Measurements from ENCODE around the gene HBD. TPM values are rescaled to one million over a fixed set of nuclear protein-coding genes. Genes with fewer than 3 reads are reported as not detected.

The HBD gene
- total RNA-seq, 1 experiment from 2014 or later = not detected

DNA sequence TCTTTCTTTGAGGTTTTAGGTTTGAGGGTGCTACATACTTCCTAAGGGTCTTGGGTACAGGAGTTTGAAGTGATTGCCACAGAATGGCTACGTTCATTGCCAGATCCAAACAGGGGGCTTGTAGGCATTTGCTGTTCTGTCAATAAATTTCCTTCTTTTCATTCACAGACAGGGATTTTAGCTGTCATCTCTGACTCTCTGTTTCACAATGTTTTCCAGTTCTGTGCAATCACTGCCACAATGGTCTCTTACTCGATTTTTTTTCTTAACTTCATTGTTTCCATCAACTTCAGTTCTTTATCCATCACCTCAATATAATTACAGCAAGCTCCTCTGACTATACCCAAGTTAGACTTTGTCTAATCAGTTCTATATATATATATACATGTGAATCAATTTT is 6.2 kb upstream of the HBD start:
- H3K79me2 ChIP-seq (ENCODE audit: low read depth) = no peaks in the 10 kb centered on the region
- intact Hi-C loops (cut with micrococcal nuclease; ENCODE audit: unreplicated experiment) = no loop called here
- no peaks in the 10 kb centered on the region for H3K27me3 ChIP-seq (ENCODE audit: insufficient read depth, low read depth)
- BruUV-seq (replicated peaks) = no TSS peak
- TF ChIP-seq, protein P1, sequence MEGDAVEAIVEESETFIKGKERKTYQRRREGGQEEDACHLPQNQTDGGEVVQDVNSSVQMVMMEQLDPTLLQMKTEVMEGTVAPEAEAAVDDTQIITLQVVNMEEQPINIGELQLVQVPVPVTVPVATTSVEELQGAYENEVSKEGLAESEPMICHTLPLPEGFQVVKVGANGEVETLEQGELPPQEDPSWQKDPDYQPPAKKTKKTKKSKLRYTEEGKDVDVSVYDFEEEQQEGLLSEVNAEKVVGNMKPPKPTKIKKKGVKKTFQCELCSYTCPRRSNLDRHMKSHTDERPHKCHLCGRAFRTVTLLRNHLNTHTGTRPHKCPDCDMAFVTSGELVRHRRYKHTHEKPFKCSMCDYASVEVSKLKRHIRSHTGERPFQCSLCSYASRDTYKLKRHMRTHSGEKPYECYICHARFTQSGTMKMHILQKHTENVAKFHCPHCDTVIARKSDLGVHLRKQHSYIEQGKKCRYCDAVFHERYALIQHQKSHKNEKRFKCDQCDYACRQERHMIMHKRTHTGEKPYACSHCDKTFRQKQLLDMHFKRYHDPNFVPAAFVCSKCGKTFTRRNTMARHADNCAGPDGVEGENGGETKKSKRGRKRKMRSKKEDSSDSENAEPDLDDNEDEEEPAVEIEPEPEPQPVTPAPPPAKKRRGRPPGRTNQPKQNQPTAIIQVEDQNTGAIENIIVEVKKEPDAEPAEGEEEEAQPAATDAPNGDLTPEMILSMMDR (conservative IDR thresholded peaks at IDR 0.05) = no peak
- TF ChIP-seq EZH2 (IDR thresholded peaks at IDR 0.05; ENCODE audit: low read depth) = no peak
- no peaks in the 10 kb centered on the region for H3K9me2 ChIP-seq (ENCODE audit: insufficient read depth)
- H4K20me1 ChIP-seq (ENCODE audit: insufficient read depth) = no peaks in the 10 kb centered on the region
- POLR2A ChIA-PET (ENCODE audit: unreplicated experiment) = no interaction called here
- H3F3A ChIP-seq (ENCODE audit: insufficient read depth, low read depth) = no peaks in the 10 kb centered on the region
- no peak overlapping the region for H2AFZ ChIP-seq
- H3K4me3 ChIP-seq = no peak overlapping the region
- no peak overlapping the region for H3K4me2 ChIP-seq
- no peaks in the 10 kb centered on the region for H3K9me3 ChIP-seq (ENCODE audit: insufficient read depth, low read depth)
- DNase-seq = no peak
- no peaks in the 10 kb centered on the region for H3K36me3 ChIP-seq (ENCODE audit: low read depth)
- no peak overlapping the region for H3K27ac ChIP-seq
- CTCF ChIA-PET = no interaction called here
- H3K4me1 ChIP-seq (replicated peaks; ENCODE audit: insufficient read depth) = no peaks in the 10 kb centered on the region

DNA sequence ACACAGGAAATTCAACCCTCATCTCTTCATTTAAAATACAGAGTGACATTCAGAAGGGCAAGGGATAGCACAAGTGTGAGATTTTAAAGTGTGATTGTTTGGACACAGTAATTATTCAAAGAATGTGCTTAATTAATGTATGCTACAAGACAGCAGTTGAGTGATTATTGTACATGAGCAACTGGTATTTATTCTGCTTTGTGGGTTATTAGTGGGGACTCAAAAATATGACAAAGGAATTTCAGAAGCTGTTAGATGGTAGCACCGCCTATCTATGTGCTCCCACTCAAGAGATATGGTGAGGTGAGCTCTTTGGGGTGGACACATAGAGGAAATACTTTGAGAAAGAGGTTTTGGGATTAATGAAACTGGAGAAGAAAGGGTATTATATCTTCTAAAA is 5.8 kb upstream of the HBD start:
- Histone ChIP-seq H3F3A (ENCODE audit: insufficient read depth, low read depth) (no peaks in the 10 kb centered on the region), H3K27ac (no peak overlapping the region), H2AFZ (no peak overlapping the region), H3K4me2 (no peak overlapping the region), H3K4me3 (no peak overlapping the region), H4K20me1 (ENCODE audit: insufficient read depth) (no peaks in the 10 kb centered on the region), H3K9me2 (ENCODE audit: insufficient read depth) (no peaks in the 10 kb centered on the region), H3K36me3 (ENCODE audit: low read depth) (no peaks in the 10 kb centered on the region), H3K27me3 (ENCODE audit: insufficient read depth, low read depth) (no peaks in the 10 kb centered on the region), H3K9me3 (ENCODE audit: insufficient read depth, low read depth) (no peaks in the 10 kb centered on the region), H3K79me2 (ENCODE audit: low read depth) (no peaks in the 10 kb centered on the region), H3K4me1 (replicated peaks; ENCODE audit: insufficient read depth) (no peaks in the 10 kb centered on the region)
- ChIA-PET CTCF (no interaction called here), POLR2A (ENCODE audit: unreplicated experiment) (no interaction called here)
- intact Hi-C loops (cut with micrococcal nuclease; ENCODE audit: unreplicated experiment) = no loop called here
- TF ChIP-seq EZH2 (IDR thresholded peaks at IDR 0.05; ENCODE audit: low read depth) = no peak
- TF ChIP-seq, protein P1 (conservative IDR thresholded peaks at IDR 0.05) = no peak
- BruUV-seq (replicated peaks) = no TSS peak
- DNase-seq = no peak

DNA sequence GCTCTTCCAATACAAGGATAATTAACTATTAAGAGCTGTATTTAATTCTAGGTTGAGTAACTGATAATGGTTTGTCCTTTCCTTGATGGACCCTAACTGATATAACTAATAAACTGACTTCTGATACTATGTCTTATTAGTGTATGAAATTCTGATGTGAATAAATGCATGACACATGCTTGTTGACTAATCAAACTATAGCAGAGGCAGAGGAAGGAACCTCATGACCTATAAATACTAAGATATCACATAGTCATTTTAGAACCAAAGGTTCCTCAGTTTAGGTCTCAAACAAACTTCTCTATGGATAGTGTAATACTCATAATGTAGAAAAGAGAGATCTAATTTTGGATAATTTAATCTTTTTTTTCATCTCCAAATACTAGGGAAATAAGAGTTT is 4.8 kb upstream of the HBD start:
- DNase-seq = no peak
- H3K79me2 ChIP-seq (ENCODE audit: low read depth) = no peaks in the 10 kb centered on the region
- no peaks in the 10 kb centered on the region for H3K36me3 ChIP-seq (ENCODE audit: low read depth)
- intact Hi-C loops (cut with micrococcal nuclease; ENCODE audit: unreplicated experiment) = no loop called here
- H3K27ac ChIP-seq = no peak overlapping the region
- BruUV-seq (replicated peaks) = no TSS peak
- CTCF ChIA-PET = no interaction called here
- no peaks in the 10 kb centered on the region for H3K9me3 ChIP-seq (ENCODE audit: insufficient read depth, low read depth)
- no peak overlapping the region for H3K4me2 ChIP-seq
- no peak overlapping the region for H2AFZ ChIP-seq
- no peaks in the 10 kb centered on the region for H3K4me1 ChIP-seq (replicated peaks; ENCODE audit: insufficient read depth)
- no peaks in the 10 kb centered on the region for H3F3A ChIP-seq (ENCODE audit: insufficient read depth, low read depth)
- H3K27me3 ChIP-seq (ENCODE audit: insufficient read depth, low read depth) = no peaks in the 10 kb centered on the region
- no peak overlapping the region for H3K4me3 ChIP-seq
- no peaks in the 10 kb centered on the region for H3K9me2 ChIP-seq (ENCODE audit: insufficient read depth)
- H4K20me1 ChIP-seq (ENCODE audit: insufficient read depth) = no peaks in the 10 kb centered on the region
- TF ChIP-seq, protein P1 (conservative IDR thresholded peaks at IDR 0.05) = no peak
- no peak for TF ChIP-seq EZH2 (IDR thresholded peaks at IDR 0.05; ENCODE audit: low read depth)
- POLR2A ChIA-PET (ENCODE audit: unreplicated experiment) = no interaction called here

Data from PC-9 (cell line).